Caco-2 (cell line): ENCODE results near the gene ATP6V1G2. TPM values are rescaled to one million over a fixed set of nuclear protein-coding genes. Genes with fewer than 3 reads are reported as not detected.

Experiments
- BruUV-seq: library from RNA; stranded (reverse); fragments of 400-500 nt; replicated peaks from 2 replicates; lab custom pipeline; 2021; lab: Mats Ljungman, UMichigan
- CTCF ChIA-PET: fragments of 300-600 bp; sonication (Branson Sonifier 250); formaldehyde crosslinking; loops from one replicate; lab custom pipeline; 2022; ENCODE audit warnings: antibody characterized with exemption; lab: Charles Lee
- POLR2A ChIA-PET: fragments of 300-600 bp; sonication (Branson Sonifier 250); formaldehyde crosslinking; loops from one replicate; lab custom pipeline; 2022; ENCODE audit warnings: antibody characterized with exemption; lab: Charles Lee
- DNase-seq, 2 experiments: peaks; one replicate each; pipeline versions ENCODE4 v3.0.0 to v3.0.0-alpha.2; 2020 to 2022
- H3K27me3 ChIP-seq: replicated peaks from 2 replicates; pipeline ENCODE4 v1.6.0; 2011; ENCODE audit warnings: low read length; ENCODE audit not compliant: control insufficient read depth, insufficient read depth
- H3K36me3 ChIP-seq: 2 replicates; pipeline ENCODE4 v1.5.1; 2011; ENCODE audit warnings: low read length; ENCODE audit not compliant: control insufficient read depth, insufficient read depth
- H3K4me1 ChIP-seq: fragments of 250-450 bp; sonication (Bioruptor Pico); 2 replicates; pipeline ENCODE4 v1.5.1; 2020; ENCODE audit warnings: mild to moderate bottlenecking
- H3K4me3 ChIP-seq: 2 replicates; pipeline ENCODE4 v1.5.1; 2011; ENCODE audit warnings: low read depth, mild to moderate bottlenecking, control low read depth, low read length
- H3K9me3 ChIP-seq: fragments of 250-450 bp; sonication (Bioruptor Pico); 2 replicates; pipeline ENCODE4 v1.5.1; 2020; ENCODE audit warnings: mild to moderate bottlenecking, moderate library complexity
- H3K27ac Mint-ChIP-seq: one replicate; pipeline ENCODE4 v1.8.0; 2022; ENCODE audit warnings: mixed read lengths; ENCODE audit not compliant: unreplicated experiment
- H3K27me3 Mint-ChIP-seq: one replicate; pipeline ENCODE4 v1.8.0; 2022; ENCODE audit warnings: mixed read lengths; ENCODE audit not compliant: insufficient read depth, unreplicated experiment
- H3K36me3 Mint-ChIP-seq: one replicate; pipeline ENCODE4 v1.8.0; 2022; ENCODE audit warnings: mild to moderate bottlenecking, mixed read lengths; ENCODE audit not compliant: insufficient read depth, unreplicated experiment
- H3K4me1 Mint-ChIP-seq: one replicate; pipeline ENCODE4 v1.8.0; 2022; ENCODE audit warnings: low read depth, mixed read lengths; ENCODE audit not compliant: unreplicated experiment
- H3K4me3 Mint-ChIP-seq: one replicate; pipeline ENCODE4 v1.8.0; 2022; ENCODE audit warnings: mild to moderate bottlenecking, moderate library complexity, mixed read lengths; ENCODE audit not compliant: unreplicated experiment
- H3K9me3 Mint-ChIP-seq: one replicate; pipeline ENCODE4 v1.8.0; 2022; ENCODE audit warnings: mixed read lengths; ENCODE audit not compliant: unreplicated experiment
- intact Hi-C: fragments of 100-400 bp; cut with micrococcal nuclease; formaldehyde crosslinking; loops from one replicate; pipeline ENCODE4 v1.10.0; 2022; ENCODE audit not compliant: unreplicated experiment
- total RNA-seq: library from RNA; stranded (reverse); gene quantifications from 2 replicates; pipeline ENCODE4 v1.2.3, GENCODE V29; 2022
- TF ChIP-seq, protein P1 (sequence below), 2 experiments: fragments of 200-600 bp in 1 of 2; IDR thresholded peaks; 1 replicate in 1 of 2; 2 replicates in 1 of 2; pipeline versions ENCODE4 v1.5.1 to v1.8.0; 2011 to 2022; ENCODE audit warnings: antibody characterized with exemption in 1 of 2, control low read depth in 1 of 2, inconsistent platforms in 1 of 2, low read depth in 1 of 2, low read length in 1 of 2, mild to moderate bottlenecking in 1 of 2, moderate library complexity in 1 of 2; ENCODE audit not compliant: insufficient read depth in 1 of 2, severe bottlenecking in 1 of 2, unreplicated experiment in 1 of 2

The ATP6V1G2 gene
- total RNA-seq, 1 experiment from 2014 or later, result 0.43 TPM

DNA sequence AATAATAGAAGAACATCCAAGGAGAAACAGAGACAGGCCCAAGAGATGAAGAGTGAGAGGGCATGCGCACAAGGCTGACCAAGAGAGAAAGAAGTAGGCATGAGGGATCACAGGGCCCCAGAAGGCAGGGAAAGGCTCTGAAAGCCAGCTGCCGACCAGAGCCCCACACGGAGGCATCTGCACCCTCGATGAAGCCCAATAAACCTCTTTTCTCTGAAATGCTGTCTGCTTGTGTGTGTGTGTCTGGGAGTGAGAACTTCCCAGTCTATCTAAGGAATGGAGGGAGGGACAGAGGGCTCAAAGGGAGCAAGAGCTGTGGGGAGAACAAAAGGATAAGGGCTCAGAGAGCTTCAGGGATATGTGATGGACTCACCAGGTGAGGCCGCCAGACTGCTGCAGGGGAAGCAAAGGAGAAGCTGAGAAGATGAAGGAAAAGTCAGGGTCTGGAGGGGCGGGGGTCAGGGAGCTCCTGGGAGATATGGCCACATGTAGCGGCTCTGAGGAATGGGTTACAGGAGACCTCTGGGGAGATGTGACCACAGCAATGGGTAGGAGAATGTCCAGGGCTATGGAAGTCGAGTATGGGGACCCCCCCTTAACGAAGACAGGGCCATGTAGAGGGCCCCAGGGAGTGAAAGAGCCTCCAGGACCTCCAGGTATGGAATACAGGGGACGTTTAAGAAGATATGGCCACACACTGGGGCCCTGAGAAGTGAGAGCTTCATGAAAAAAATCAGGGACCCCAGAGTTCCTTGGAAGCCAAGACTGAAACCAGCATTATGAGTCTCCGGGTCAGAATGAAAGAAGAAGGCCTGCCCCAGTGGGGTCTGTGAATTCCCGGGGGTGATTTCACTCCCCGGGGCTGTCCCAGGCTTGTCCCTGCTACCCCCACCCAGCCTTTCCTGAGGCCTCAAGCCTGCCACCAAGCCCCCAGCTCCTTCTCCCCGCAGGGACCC, 28.0 kb upstream of the ATP6V1G2 start:
- no peak overlapping the region for H3K4me3 Mint-ChIP-seq
- CTCF ChIA-PET, result interaction anchor here (0.6 to 1.7 kb wide), 4 partner anchors 22 to 552 kb away, joined by 3 to 9 read pairs (median 4); partner anchors contain the start of gene NFKBIL1
- no peaks in the 10 kb centered on the region for H3K36me3 ChIP-seq
- H3K27me3 ChIP-seq, result no peaks in the 10 kb centered on the region
- POLR2A ChIA-PET, result interaction anchor here (1.6 kb wide), 1 partner anchor 33 kb away, joined by 5 read pairs; the partner anchor contains the start of gene DDX39B
- H3K27ac Mint-ChIP-seq, result peak overlapping the region; percentile 53
- H3K9me3 ChIP-seq, result no peaks in the 10 kb centered on the region
- intact Hi-C loops, result loop anchor here (1.0 kb wide), 1 partner anchor 27 kb away; the partner anchor contains the start of gene NFKBIL1
- no peak overlapping the region for H3K4me3 ChIP-seq
- H3K36me3 Mint-ChIP-seq, result no peaks in the 10 kb centered on the region
- peaks cover 10% of the 10 kb centered on the region for H3K4me1 ChIP-seq
- TF ChIP-seq, protein P1, sequence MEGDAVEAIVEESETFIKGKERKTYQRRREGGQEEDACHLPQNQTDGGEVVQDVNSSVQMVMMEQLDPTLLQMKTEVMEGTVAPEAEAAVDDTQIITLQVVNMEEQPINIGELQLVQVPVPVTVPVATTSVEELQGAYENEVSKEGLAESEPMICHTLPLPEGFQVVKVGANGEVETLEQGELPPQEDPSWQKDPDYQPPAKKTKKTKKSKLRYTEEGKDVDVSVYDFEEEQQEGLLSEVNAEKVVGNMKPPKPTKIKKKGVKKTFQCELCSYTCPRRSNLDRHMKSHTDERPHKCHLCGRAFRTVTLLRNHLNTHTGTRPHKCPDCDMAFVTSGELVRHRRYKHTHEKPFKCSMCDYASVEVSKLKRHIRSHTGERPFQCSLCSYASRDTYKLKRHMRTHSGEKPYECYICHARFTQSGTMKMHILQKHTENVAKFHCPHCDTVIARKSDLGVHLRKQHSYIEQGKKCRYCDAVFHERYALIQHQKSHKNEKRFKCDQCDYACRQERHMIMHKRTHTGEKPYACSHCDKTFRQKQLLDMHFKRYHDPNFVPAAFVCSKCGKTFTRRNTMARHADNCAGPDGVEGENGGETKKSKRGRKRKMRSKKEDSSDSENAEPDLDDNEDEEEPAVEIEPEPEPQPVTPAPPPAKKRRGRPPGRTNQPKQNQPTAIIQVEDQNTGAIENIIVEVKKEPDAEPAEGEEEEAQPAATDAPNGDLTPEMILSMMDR (IDR thresholded peaks at IDR 0.05; ENCODE audit: insufficient read depth in 1 of 2, low read depth in 1 of 2, low read length in 1 of 2, severe bottlenecking in 1 of 2, unreplicated experiment in 1 of 2), result no peak
- BruUV-seq, result no TSS peak
- H3K9me3 Mint-ChIP-seq, result no peaks in the 10 kb centered on the region
- H3K4me1 Mint-ChIP-seq, result peaks cover 12% of the 10 kb centered on the region
- no peaks in the 10 kb centered on the region for H3K27me3 Mint-ChIP-seq
- no peak for DNase-seq

GRCh38 chr6:31573239-31574105, 27.1 kb upstream of the ATP6V1G2 start:
- Histone ChIP-seq H3K4me1 (peaks cover 10% of the 10 kb centered on the region), H3K27me3 (no peaks in the 10 kb centered on the region), H3K9me3 (no peaks in the 10 kb centered on the region), H3K36me3 (no peaks in the 10 kb centered on the region), H3K4me3 (no peak overlapping the region)
- H3K9me3 Mint-ChIP-seq, result no peaks in the 10 kb centered on the region
- no peaks in the 10 kb centered on the region for H3K36me3 Mint-ChIP-seq
- TF ChIP-seq, protein P1 (IDR thresholded peaks at IDR 0.05; ENCODE audit: insufficient read depth in 1 of 2, low read depth in 1 of 2, low read length in 1 of 2, severe bottlenecking in 1 of 2, unreplicated experiment in 1 of 2), result no peak
- H3K4me3 Mint-ChIP-seq, result no peak overlapping the region
- H3K27me3 Mint-ChIP-seq, result peaks cover 3% of the 10 kb centered on the region
- intact Hi-C loops, result loop anchor here (1.0 kb wide), 1 partner anchor 26 kb away; the partner anchor contains the start of gene NFKBIL1
- H3K4me1 Mint-ChIP-seq, result peaks cover 18% of the 10 kb centered on the region
- no TSS peak for BruUV-seq
- POLR2A ChIA-PET, result interaction anchor here (1.6 kb wide), 1 partner anchor 32 kb away, joined by 5 read pairs; the partner anchor contains the start of gene DDX39B
- CTCF ChIA-PET, result interaction anchor here (0.6 to 1.7 kb wide), 3 partner anchors 23 to 26 kb away, joined by 3 to 9 read pairs (median 4); partner anchors contain the start of gene NFKBIL1
- DNase-seq, result no peak
- H3K27ac Mint-ChIP-seq, result peak overlapping the region; percentile 53
